Activated CD8-positive, alpha-beta T cell treated with anti-CD3 and anti-CD28 coated beads, Interleukin-2, amount 10 ng/mL, durations not matched to agents 7 days and 5 days (primary cell): ENCODE data around the gene C17orf114.
"Not testable (repeated sequence)": the region's sequence is repeated elsewhere in the genome, so short reads cannot be mapped to it uniquely, and the experiment has no call there.

Experiments
- ATAC-seq: fragments of 150-1000 bp; cut with Tn5 transposase; one replicate; pipeline ENCODE4 v1.10.0; 2021; ENCODE audit warnings: moderate library complexity
- CTCF ChIA-PET: fragments of 350-600 bp; sonication (Branson Sonifier 250); formaldehyde crosslinking; loops from one replicate; lab custom pipeline; 2021; ENCODE audit warnings: antibody characterized with exemption; lab: Charles Lee
- POLR2A ChIA-PET: fragments of 350-600 bp; sonication (Branson Sonifier 250); formaldehyde crosslinking; loops from one replicate; lab custom pipeline; 2021; ENCODE audit warnings: antibody characterized with exemption; lab: Charles Lee
- DNase-seq: peaks from one replicate; pipeline ENCODE4 v3.0.0-alpha.2; 2020
- H3K27ac Mint-ChIP-seq: one replicate; pipeline ENCODE4 v1.8.0; 2021; ENCODE audit warnings: mild to moderate bottlenecking, mixed read lengths
- H3K27me3 Mint-ChIP-seq: one replicate; pipeline ENCODE4 v1.8.0; 2021; ENCODE audit warnings: low read depth, mixed read lengths
- H3K36me3 Mint-ChIP-seq: one replicate; pipeline ENCODE4 v1.8.0; 2021; ENCODE audit warnings: low read depth, mixed read lengths
- H3K4me1 Mint-ChIP-seq: one replicate; pipeline ENCODE4 v1.8.0; 2021; ENCODE audit warnings: low read depth, mixed read lengths
- H3K4me3 Mint-ChIP-seq: one replicate; pipeline ENCODE4 v1.8.0; 2021; ENCODE audit warnings: mild to moderate bottlenecking, mixed read lengths
- H3K9me3 Mint-ChIP-seq: one replicate; pipeline ENCODE4 v1.8.0; 2022; ENCODE audit warnings: mixed read lengths; ENCODE audit not compliant: insufficient read depth

Gene C17orf114

GRCh38 chr17:4838309-4838785, 36.2 kb upstream of the C17orf114 start:
- H3K4me3 Mint-ChIP-seq = no peak overlapping the region
- H3K27me3 Mint-ChIP-seq = no peaks in the 10 kb centered on the region
- no peak for DNase-seq
- H3K36me3 Mint-ChIP-seq = peaks cover 16% of the 10 kb centered on the region
- H3K9me3 Mint-ChIP-seq = no peaks in the 10 kb centered on the region
- H3K4me1 Mint-ChIP-seq = peaks cover 56% of the 10 kb centered on the region
- ChIA-PET POLR2A (no interaction called here), CTCF (interaction anchor here (0.7 to 1.6 kb wide), 4 partner anchors 23 to 65 kb away, joined by 3 to 4 read pairs (median 4); partner anchors contain the start of gene CHRNE)
- ATAC-seq = no peak
- H3K27ac Mint-ChIP-seq = no peak overlapping the region

DNA sequence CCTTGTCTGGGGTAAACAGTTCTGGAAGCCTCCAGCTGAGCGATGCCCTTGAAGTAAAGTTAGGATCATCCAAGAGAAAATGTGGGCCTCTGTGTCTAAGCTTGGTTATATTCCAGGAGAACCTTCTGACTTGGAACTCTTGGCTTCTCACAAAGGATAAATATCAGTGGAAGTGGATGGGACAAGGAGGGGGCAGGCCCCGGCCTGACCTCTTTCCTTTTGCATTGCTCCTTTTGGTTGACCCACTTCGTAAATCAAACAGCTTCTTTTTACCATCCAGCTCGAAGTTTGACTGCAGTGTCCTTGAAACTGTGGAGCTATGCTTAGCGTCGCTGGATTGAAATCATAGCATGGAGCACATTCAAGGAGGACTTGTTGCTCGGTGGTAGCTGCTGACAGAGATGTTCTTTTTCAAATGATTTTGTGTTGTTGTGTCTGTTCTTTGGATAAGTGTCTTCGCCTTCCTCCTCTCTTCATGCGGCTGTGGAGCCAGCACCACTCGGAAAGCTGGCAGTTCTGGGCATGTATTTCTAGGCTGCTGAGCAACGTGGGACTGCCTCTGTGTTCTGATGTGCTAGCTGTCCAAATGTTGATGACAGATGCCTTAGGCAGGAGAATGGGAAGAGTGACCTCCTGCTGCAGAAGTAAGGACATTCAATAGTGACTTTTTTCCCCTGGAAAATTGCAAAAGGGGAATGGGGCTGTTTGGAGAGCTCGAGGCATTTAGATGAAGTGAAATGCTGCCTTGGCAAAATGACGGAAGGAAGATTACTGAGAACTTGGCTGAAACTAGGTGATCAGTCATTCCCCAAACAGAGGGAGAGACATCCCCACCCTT, 35.6 kb upstream of the C17orf114 start:
- POLR2A ChIA-PET = interaction anchor here (0.8 kb wide), 1 partner anchor 30 kb away, joined by 4 read pairs; no protein-coding TSS in a partner anchor
- H3K4me1 Mint-ChIP-seq = peaks cover 58% of the 10 kb centered on the region
- DNase-seq (no peak), ATAC-seq (no peak)
- H3K36me3 Mint-ChIP-seq = peaks cover 16% of the 10 kb centered on the region
- no peak overlapping the region for H3K27ac Mint-ChIP-seq
- H3K9me3 Mint-ChIP-seq = no peaks in the 10 kb centered on the region
- H3K27me3 Mint-ChIP-seq = no peaks in the 10 kb centered on the region
- no peak overlapping the region for H3K4me3 Mint-ChIP-seq
- CTCF ChIA-PET = interaction anchor here (0.7 to 1.6 kb wide), 5 partner anchors 24 to 65 kb away, joined by 3 to 4 read pairs (median 3); partner anchors contain the start of gene CHRNE

- Mint-ChIP-seq H3K27ac (no peak overlapping the region), H3K36me3 (peaks cover 16% of the 10 kb centered on the region), H3K27me3 (no peaks in the 10 kb centered on the region), H3K9me3 (no peaks in the 10 kb centered on the region), H3K4me3 (no peak overlapping the region), H3K4me1 (peaks cover 56% of the 10 kb centered on the region)
- ChIA-PET CTCF (interaction anchor here (0.9 kb wide), 2 partner anchors 45 to 126 kb away, joined by 3 to 4 read pairs; partner anchors contain the start of gene ARRB2), POLR2A (no interaction called here)
- ATAC-seq (no peak), DNase-seq (no peak)
Observed at GRCh38 chr17:4836221-4836620, 34.1 kb upstream of the C17orf114 start.

DNA sequence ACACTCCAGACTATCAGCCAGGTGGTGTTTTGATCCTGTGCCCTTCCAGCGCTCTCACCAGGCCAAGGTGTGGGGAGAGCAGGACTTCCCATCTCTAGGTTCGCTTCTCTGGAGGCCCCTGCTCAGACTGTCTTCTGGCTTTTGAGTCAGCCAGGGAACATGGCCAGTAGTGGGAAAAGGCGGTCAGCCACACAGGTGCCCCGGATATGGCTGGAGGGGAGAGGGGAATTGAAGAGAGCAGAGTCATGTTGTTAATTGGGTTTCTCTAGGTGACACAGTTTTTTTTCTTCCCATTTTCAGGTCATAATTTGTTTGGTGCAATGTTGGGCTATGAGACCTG, 32.5 kb upstream of the C17orf114 start:
- DNase-seq = no peak
- H3K27me3 Mint-ChIP-seq = no peaks in the 10 kb centered on the region
- H3K4me1 Mint-ChIP-seq = peaks cover 41% of the 10 kb centered on the region
- H3K4me3 Mint-ChIP-seq = peak overlapping the region; percentile 90
- ChIA-PET POLR2A (interaction anchor here (1.0 kb wide), 1 partner anchor 123 kb away, joined by 4 read pairs; no protein-coding TSS in a partner anchor), CTCF (interaction anchor here (0.6 kb wide), 1 partner anchor 268 kb away, joined by 3 read pairs; no protein-coding TSS in a partner anchor)
- H3K9me3 Mint-ChIP-seq = no peaks in the 10 kb centered on the region
- ATAC-seq = no peak
- H3K27ac Mint-ChIP-seq = no peak overlapping the region
- H3K36me3 Mint-ChIP-seq = peaks cover 13% of the 10 kb centered on the region

GRCh38 chr17:4833941-4834680, 32.0 kb upstream of the C17orf114 start:
- H3K9me3 Mint-ChIP-seq = no peaks in the 10 kb centered on the region
- H3K27me3 Mint-ChIP-seq = no peaks in the 10 kb centered on the region
- H3K27ac Mint-ChIP-seq = peak overlapping the region; percentile 87
- H3K4me1 Mint-ChIP-seq = peaks cover 35% of the 10 kb centered on the region
- peaks cover 10% of the 10 kb centered on the region for H3K36me3 Mint-ChIP-seq
- H3K4me3 Mint-ChIP-seq = peak overlapping the region; percentile 90
- ChIA-PET CTCF (interaction anchor here (0.6 to 1.7 kb wide), 2 partner anchors 44 to 267 kb away, joined by 3 to 4 read pairs; no protein-coding TSS in a partner anchor), POLR2A (interaction anchor here (0.8 to 1.0 kb wide), 2 partner anchors 113 to 122 kb away, joined by 4 read pairs; no protein-coding TSS in a partner anchor)
- no peak for ATAC-seq
- peak; percentile 30 for DNase-seq

DNA sequence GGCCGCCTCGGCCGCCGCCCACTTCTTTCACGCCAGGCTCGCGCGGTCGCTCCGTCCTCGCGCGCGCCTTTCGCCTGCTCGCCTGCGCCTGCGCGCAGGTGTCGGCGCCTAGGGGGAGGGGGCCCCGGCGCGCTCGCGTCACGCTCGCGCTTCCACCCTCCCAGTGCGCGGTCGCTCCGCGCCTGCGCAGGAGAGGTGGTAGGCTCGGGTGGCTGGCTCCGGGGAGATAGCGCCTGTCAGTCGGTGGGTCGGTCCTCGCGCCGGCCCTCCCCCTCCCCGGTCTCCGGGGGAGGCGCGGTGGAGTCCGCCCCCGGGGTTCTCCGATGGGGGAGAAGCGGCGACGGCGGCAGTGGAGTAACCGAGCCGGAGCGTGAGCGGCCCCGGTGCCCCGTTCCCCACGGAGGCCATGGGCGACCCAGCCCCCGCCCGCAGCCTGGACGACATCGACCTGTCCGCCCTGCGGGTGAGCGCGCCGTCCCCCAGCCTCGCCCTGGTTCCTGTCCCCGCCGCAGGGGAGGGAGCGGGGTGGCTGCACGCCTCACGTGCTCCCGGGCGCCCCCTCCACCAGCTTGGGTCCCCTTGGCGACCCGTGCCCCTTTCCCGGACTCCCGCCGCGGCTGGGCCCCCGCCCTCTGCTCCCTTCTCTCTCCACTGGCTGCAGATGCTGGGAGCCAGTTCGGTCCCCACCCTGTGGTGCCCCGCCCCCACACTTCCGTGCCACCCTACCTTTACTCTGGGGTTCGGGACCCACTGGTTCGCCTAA, 31.2 kb upstream of the C17orf114 start, which contains the start of gene MINK1:
Gene MINK1, plus strand, starts transcription at position 163 of the 763 bp plus-strand sequence. Its CDS starts 244 bp downstream, at position 407.
- peaks cover 10% of the 10 kb centered on the region for H3K36me3 Mint-ChIP-seq
- H3K4me3 Mint-ChIP-seq = peak within 1 kb of the TSS; percentile 90
- H3K27me3 Mint-ChIP-seq = no peaks in the 10 kb centered on the region
- ChIA-PET CTCF (interaction anchor here (1.7 kb wide), 1 partner anchor 43 kb away, joined by 4 read pairs; no protein-coding TSS in a partner anchor), POLR2A (interaction anchor here (0.8 kb wide), 1 partner anchor 114 kb away, joined by 4 read pairs; no protein-coding TSS in a partner anchor)
- peak within 1 kb of the TSS; percentile 87 for H3K27ac Mint-ChIP-seq
- peaks cover 35% of the 10 kb centered on the region for H3K4me1 Mint-ChIP-seq
- no peaks in the 10 kb centered on the region for H3K9me3 Mint-ChIP-seq
- peak; percentile 91 for DNase-seq
- ATAC-seq = peak; percentile 96

DNA sequence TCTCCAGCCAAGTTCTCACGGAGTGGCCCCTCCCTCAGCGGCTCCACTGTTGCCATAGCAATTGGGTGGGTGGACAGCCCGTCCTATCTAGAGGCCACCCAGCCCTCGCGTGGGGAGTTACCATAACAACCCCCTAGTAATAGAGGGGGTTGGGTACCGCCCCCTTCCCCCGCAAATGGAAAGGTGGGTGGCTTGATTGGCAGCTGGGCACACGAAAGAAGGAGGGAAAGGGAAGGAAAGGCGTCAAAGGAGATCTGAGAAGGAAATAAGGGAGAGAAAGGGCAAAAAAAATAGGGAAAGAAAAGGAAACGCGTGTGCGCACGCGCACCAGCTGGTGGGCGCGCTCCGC, 30.7 kb upstream of the C17orf114 start:
- H3K27me3 Mint-ChIP-seq, H3K36me3 Mint-ChIP-seq, H3K9me3 Mint-ChIP-seq, DNase-seq, POLR2A ChIA-PET: not testable (repeated sequence)
- Mint-ChIP-seq H3K4me1 (peaks cover 35% of the 10 kb centered on the region), H3K4me3 (peak overlapping the region; percentile 84), H3K27ac (peak overlapping the region; percentile 86)
- ATAC-seq = peak; percentile 21
- CTCF ChIA-PET = interaction anchor here (1.7 kb wide), 1 partner anchor 42 kb away, joined by 4 read pairs; no protein-coding TSS in a partner anchor

GRCh38 chr17:4827399-4827798, 25.3 kb upstream of the C17orf114 start:
- Mint-ChIP-seq H3K36me3 (no peaks in the 10 kb centered on the region), H3K4me1 (peaks cover under 1% of the 10 kb centered on the region), H3K27ac (no peak overlapping the region), H3K4me3 (no peak overlapping the region), H3K9me3 (no peaks in the 10 kb centered on the region), H3K27me3 (peaks cover 2% of the 10 kb centered on the region)
- ATAC-seq = no peak
- no peak for DNase-seq
- CTCF ChIA-PET = no interaction called here
- POLR2A ChIA-PET = no interaction called here

- no peaks in the 10 kb centered on the region for H3K4me1 Mint-ChIP-seq
- ChIA-PET CTCF (interaction anchor here (0.6 kb wide), 1 partner anchor 33 kb away, joined by 3 read pairs; no protein-coding TSS in a partner anchor), POLR2A (interaction anchor here (0.6 kb wide), 1 partner anchor 543 kb away, joined by 3 read pairs; no protein-coding TSS in a partner anchor)
- DNase-seq (no peak), ATAC-seq (no peak)
- no peaks in the 10 kb centered on the region for H3K9me3 Mint-ChIP-seq
- no peaks in the 10 kb centered on the region for H3K36me3 Mint-ChIP-seq
- H3K27me3 Mint-ChIP-seq = peaks cover 2% of the 10 kb centered on the region
- H3K27ac Mint-ChIP-seq = no peak overlapping the region
- H3K4me3 Mint-ChIP-seq = no peak overlapping the region
Observed at GRCh38 chr17:4823373-4824089, 21.4 kb upstream of the C17orf114 start.

DNA sequence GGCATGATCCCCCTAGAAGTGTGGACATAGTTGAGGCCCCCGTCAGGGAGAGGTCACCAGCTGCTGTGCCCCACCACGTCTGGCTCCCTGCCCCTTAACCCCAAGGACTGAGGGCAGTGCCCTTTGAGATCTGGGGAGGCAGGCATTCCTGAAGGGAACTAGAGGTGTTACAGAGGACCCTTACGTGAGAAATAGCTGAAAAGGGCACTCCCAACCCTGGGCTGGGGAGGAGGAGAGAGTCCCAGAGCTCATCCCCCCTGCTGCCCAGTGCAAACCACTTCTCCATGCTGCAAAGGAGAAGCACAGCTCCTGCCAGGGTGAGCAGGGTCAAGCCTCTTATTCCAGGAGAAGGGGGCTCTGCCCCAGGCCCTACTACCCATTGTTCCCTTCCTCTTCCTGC, 20.7 kb upstream of the C17orf114 start:
- H3K27me3 Mint-ChIP-seq = no peaks in the 10 kb centered on the region
- H3K9me3 Mint-ChIP-seq = no peaks in the 10 kb centered on the region
- no peak overlapping the region for H3K4me3 Mint-ChIP-seq
- DNase-seq = no peak
- H3K27ac Mint-ChIP-seq = no peak overlapping the region
- H3K36me3 Mint-ChIP-seq = no peaks in the 10 kb centered on the region
- ChIA-PET CTCF (no interaction called here), POLR2A (interaction anchor here (0.6 kb wide), 1 partner anchor 22 kb away, joined by 3 read pairs; no protein-coding TSS in a partner anchor)
- ATAC-seq = no peak
- no peaks in the 10 kb centered on the region for H3K4me1 Mint-ChIP-seq
